HAP-1 (cell line): ENCODE data around the gene LETM1.
"Not testable (repeated sequence)": the region's sequence is repeated elsewhere in the genome, so short reads cannot be mapped to it uniquely, and the experiment has no call there.

Experiments used
- DNase-seq, 2 experiments: peaks; one replicate each; pipeline ENCODE4 v3.0.0-alpha.2; 2016 to 2020; ENCODE audit warnings: low spot score in 2 of 2
- H3K27me3 ChIP-seq: fragments of 250-450 bp; sonication (Bioruptor Pico); 2 replicates; pipeline ENCODE4 v1.5.1; 2020; ENCODE audit warnings: low read depth, mild to moderate bottlenecking, moderate library complexity
- H3K36me3 ChIP-seq: fragments of 250-450 bp; sonication (Bioruptor Pico); replicated peaks from 2 replicates; pipeline ENCODE4 v1.5.1; 2020; ENCODE audit warnings: mild to moderate bottlenecking
- H3K4me1 ChIP-seq: fragments of 250-450 bp; sonication (Bioruptor Pico); 2 replicates; pipeline ENCODE4 v1.5.1; 2020; ENCODE audit warnings: mild to moderate bottlenecking
- H3K4me3 ChIP-seq: fragments of 250-450 bp; sonication (Bioruptor Pico); 2 replicates; pipeline ENCODE4 v1.5.1; 2020; ENCODE audit warnings: mild to moderate bottlenecking, moderate library complexity
- H3K9me3 ChIP-seq: fragments of 250-450 bp; sonication (Bioruptor Pico); 2 replicates; pipeline ENCODE4 v1.5.1; 2020; ENCODE audit warnings: mild to moderate bottlenecking, moderate library complexity
- in situ Hi-C: fragments of 300-500 bp; cut with MboI; formaldehyde crosslinking; loops from 3 replicates; pipeline ENCODE4 v1.14.3; 2020; ENCODE audit warnings: low sequenced_read_pairs, inconsistent platforms, mixed read lengths

Gene LETM1

DNA sequence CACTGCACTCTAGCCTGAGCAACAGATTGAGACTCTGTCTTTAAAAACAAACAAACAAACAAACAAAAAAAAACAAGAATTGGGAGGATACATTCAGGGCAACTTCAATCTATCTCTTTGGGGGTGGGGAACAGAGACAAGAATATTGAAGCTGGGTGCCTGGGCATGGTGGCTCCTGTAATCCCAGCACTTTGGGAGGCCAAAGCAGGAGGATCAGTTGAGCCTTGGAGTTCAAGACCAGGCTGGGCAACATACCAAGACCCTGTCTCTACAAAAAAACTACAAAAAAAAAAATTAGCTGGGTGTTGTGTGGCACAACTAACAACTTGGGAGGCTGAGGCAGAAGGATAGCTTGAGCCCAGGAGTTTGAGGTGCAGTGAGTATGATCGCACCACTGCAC, 1.2 kb downstream of the LETM1 start:
- no peak for DNase-seq
- H3K9me3 ChIP-seq: no peaks in the 10 kb centered on the region
- peaks cover 11% of the 10 kb centered on the region for H3K36me3 ChIP-seq
- no peaks in the 10 kb centered on the region for H3K27me3 ChIP-seq
- H3K4me3 ChIP-seq: peak overlapping the region; percentile 76
- H3K4me1 ChIP-seq: peaks cover 3% of the 10 kb centered on the region; the same call in 1 of the 2 replicates
- in situ Hi-C loops: no loop called here

DNA sequence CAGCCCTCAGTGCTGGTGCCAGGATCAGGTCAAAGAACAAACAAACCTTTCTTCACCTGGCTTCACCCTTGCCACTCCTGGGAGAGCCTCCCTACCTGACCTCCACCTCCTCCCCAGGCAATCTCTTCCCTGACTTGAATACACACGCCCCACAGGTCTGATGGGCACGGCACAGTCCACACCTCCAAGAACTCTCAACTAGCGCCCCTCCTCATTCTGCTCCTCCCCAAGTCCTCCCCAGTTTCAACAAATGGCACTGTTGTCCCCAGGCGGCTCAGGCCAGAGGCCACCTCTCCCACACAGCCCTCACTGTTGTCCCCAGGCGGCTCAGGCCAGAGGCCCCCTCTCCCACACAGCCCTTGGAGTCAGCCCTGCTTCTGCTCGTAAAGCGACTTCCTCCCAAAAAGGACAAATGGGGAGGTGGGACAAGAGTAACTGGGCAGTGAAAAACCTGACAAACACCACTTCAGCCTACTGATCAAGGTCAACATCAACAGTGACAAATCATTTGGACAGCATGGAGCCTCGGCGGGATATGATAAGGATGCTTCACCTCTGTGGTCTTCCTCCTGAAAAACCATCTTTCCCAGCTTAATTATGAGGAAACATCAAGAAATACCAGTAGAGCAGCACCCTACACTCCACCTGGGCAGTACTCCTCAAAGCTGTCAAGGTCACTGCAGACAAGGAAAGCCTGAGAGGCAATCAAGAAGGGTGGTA, 2.9 kb downstream of the LETM1 start:
- peaks cover 3% of the 10 kb centered on the region; the same call in 1 of the 2 replicates for H3K4me1 ChIP-seq
- no peaks in the 10 kb centered on the region for H3K27me3 ChIP-seq
- no peak for DNase-seq
- in situ Hi-C loops: no loop called here
- no peaks in the 10 kb centered on the region for H3K9me3 ChIP-seq
- H3K36me3 ChIP-seq: peaks cover 16% of the 10 kb centered on the region
- no peak overlapping the region for H3K4me3 ChIP-seq

DNA sequence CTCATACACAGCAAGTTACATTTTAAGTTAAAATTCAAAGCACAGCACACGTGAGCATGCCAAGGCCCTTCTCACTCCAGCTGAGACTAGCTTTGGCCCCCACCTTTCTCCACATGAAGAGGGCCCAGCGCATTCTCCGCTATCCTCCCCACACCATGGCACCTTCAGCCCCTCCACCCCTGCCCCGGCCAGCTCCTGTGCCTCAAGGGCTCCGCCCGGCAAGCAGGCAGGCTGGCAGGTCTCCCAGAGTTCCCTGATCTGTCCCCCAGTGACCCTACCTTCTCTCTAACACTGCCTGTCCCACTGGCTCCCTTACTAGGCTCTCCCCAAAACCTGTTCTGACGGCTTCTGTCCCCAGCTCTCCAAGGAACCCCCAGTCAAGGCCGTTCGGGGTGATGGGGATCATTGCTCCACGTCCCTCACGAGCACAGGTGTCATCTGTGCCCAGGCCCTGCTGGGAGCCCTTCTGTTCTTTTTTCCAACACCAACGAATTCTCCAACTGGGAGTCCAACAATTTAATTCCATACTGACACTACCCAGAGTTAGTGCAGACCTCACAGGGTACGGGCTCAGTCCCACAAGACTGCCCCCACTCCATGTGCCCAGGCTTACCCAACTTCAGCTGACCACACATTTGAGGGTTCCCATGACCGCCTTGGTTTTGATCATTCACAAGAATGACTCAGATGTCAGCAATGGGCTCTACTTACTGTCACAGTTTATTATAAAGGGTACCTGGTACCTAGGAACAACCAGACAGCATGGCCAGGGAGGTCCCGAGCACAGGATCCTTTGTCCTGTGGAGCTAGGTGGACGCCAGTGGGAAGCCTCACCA, 4.2 kb downstream of the LETM1 start:
- Histone ChIP-seq H3K9me3 (no peaks in the 10 kb centered on the region), H3K4me3 (no peak overlapping the region), H3K4me1 (peaks cover 3% of the 10 kb centered on the region; the same call in 1 of the 2 replicates), H3K27me3 (no peaks in the 10 kb centered on the region), H3K36me3 (peaks cover 24% of the 10 kb centered on the region)
- no peak for DNase-seq
- in situ Hi-C loops: no loop called here

GRCh38 chr4:1851160-1851559, 4.8 kb downstream of the LETM1 start:
- Histone ChIP-seq H3K36me3 (peaks cover 30% of the 10 kb centered on the region), H3K4me1 (peaks cover 3% of the 10 kb centered on the region; the same call in 1 of the 2 replicates), H3K4me3 (no peak overlapping the region), H3K27me3 (no peaks in the 10 kb centered on the region), H3K9me3 (no peaks in the 10 kb centered on the region)
- DNase-seq: no peak
- in situ Hi-C loops: no loop called here

DNA sequence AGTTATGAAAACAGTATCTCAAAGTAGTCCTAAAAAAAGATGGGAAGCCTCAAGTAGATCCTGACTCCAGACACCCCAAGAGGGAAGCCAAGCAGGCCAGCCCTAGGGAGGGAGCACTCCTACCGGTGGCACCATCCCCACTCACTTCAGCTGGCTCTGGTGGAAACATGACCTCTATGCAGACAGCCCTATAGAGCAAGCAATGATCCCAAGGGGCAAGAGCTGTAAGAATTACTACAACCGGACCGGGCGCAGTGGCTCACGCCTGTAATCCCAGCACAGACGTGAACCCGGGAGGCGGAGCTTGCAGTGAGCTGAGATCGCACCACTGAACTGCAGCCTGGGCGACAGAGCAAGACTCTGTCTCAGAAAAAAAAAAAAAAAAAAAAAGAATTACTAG, 5.7 kb downstream of the LETM1 start:
- Histone ChIP-seq H3K4me1 (peaks cover 3% of the 10 kb centered on the region; the same call in 1 of the 2 replicates), H3K36me3 (peaks cover 31% of the 10 kb centered on the region), H3K27me3 (no peaks in the 10 kb centered on the region), H3K9me3 (no peaks in the 10 kb centered on the region), H3K4me3 (no peak overlapping the region)
- no peak for DNase-seq
- in situ Hi-C loops: no loop called here

- in situ Hi-C loops: no loop called here
- DNase-seq: no peak
- no peaks in the 10 kb centered on the region for H3K27me3 ChIP-seq
- no peak overlapping the region for H3K4me3 ChIP-seq
- H3K4me1 ChIP-seq: no peaks in the 10 kb centered on the region
- peaks cover 52% of the 10 kb centered on the region for H3K36me3 ChIP-seq
- H3K9me3 ChIP-seq: no peaks in the 10 kb centered on the region
Observed at GRCh38 chr4:1846580-1846979, 9.4 kb downstream of the LETM1 start.

- DNase-seq, in situ Hi-C loops, H3K4me1 ChIP-seq, H3K4me3 ChIP-seq, H3K9me3 ChIP-seq, H3K27me3 ChIP-seq: not testable (repeated sequence)
- peaks cover 69% of the 10 kb centered on the region for H3K36me3 ChIP-seq
Observed at GRCh38 chr4:1844618-1845017, 11.3 kb downstream of the LETM1 start.

- Histone ChIP-seq H3K4me1 (no peaks in the 10 kb centered on the region), H3K9me3 (no peaks in the 10 kb centered on the region), H3K27me3 (no peaks in the 10 kb centered on the region), H3K4me3 (no peak overlapping the region), H3K36me3 (peaks cover 74% of the 10 kb centered on the region)
- in situ Hi-C loops: no loop called here
- DNase-seq: no peak
Observed at GRCh38 chr4:1843852-1844251, 12.1 kb downstream of the LETM1 start.

- H3K4me3 ChIP-seq: no peak overlapping the region
- in situ Hi-C loops: no loop called here
- H3K36me3 ChIP-seq: peaks cover 80% of the 10 kb centered on the region
- no peaks in the 10 kb centered on the region for H3K27me3 ChIP-seq
- DNase-seq: no peak
- no peaks in the 10 kb centered on the region for H3K9me3 ChIP-seq
- no peaks in the 10 kb centered on the region for H3K4me1 ChIP-seq
Observed at GRCh38 chr4:1842993-1843448, 12.9 kb downstream of the LETM1 start.

- DNase-seq: no peak
- H3K9me3 ChIP-seq: no peaks in the 10 kb centered on the region
- H3K27me3 ChIP-seq: no peaks in the 10 kb centered on the region
- H3K4me3 ChIP-seq: no peak overlapping the region
- H3K4me1 ChIP-seq: no peaks in the 10 kb centered on the region
- in situ Hi-C loops: no loop called here
- peaks cover 82% of the 10 kb centered on the region for H3K36me3 ChIP-seq
Observed at GRCh38 chr4:1842339-1842895, 13.5 kb downstream of the LETM1 start.

DNA sequence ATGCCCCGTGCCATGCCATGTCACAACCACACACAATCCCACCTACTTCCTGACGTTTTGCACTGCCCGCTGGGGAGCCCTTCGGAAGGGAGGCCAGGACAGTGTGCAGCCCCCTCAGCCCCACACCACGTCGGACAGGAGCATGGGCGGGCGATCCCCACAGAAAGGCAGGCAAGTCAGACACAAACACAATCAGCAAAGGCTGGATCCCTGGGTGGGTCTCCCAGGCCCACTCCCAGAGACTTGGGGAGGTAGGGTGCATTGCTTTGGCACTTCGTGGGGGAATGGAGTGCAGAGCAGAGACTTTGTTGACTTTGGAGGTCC, 14.1 kb downstream of the LETM1 start:
- Histone ChIP-seq H3K9me3 (no peaks in the 10 kb centered on the region), H3K27me3 (no peaks in the 10 kb centered on the region), H3K36me3 (peaks cover 80% of the 10 kb centered on the region), H3K4me3 (no peak overlapping the region), H3K4me1 (no peaks in the 10 kb centered on the region)
- DNase-seq: no peak
- in situ Hi-C loops: no loop called here

GRCh38 chr4:1841201-1841886, 14.6 kb downstream of the LETM1 start:
- no peak for DNase-seq
- in situ Hi-C loops: no loop called here
- H3K4me1 ChIP-seq: no peaks in the 10 kb centered on the region
- no peak overlapping the region for H3K4me3 ChIP-seq
- H3K36me3 ChIP-seq: peaks cover 80% of the 10 kb centered on the region
- H3K9me3 ChIP-seq: no peaks in the 10 kb centered on the region
- H3K27me3 ChIP-seq: no peaks in the 10 kb centered on the region

DNA sequence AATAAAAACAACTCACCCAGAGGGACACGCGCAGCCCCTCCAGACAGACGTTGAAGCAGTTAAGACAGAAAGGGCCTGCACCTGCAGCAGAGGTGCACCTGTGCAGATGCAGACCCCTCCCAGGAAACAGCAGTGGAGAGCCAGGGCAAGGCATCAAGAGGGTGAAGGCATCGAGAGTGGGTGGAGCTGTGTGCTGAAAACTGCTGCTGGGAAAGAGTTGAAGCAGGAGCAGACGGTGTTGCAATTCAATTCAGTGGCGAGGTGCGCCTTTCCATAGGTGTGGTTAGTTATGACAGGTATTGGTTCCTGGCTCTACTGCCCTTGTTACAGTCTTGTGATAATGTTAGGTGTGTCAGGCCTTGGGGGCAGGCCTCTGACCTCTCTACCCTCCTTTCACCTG, 16.7 kb downstream of the LETM1 start:
- Histone ChIP-seq H3K4me1 (no peaks in the 10 kb centered on the region), H3K9me3 (no peaks in the 10 kb centered on the region), H3K4me3 (no peak overlapping the region), H3K27me3 (no peaks in the 10 kb centered on the region), H3K36me3 (peaks cover 86% of the 10 kb centered on the region)
- in situ Hi-C loops: no loop called here
- no peak for DNase-seq

- H3K36me3 ChIP-seq: peaks cover 88% of the 10 kb centered on the region
- H3K4me1 ChIP-seq: no peaks in the 10 kb centered on the region
- in situ Hi-C loops: no loop called here
Observed at GRCh38 chr4:1837069-1837468, 18.9 kb downstream of the LETM1 start.

More at GRCh38 chr4:1837069-1837468, 18.9 kb downstream of the LETM1 start:
- no peaks in the 10 kb centered on the region for H3K9me3 ChIP-seq
- no peak overlapping the region for H3K4me3 ChIP-seq
- no peaks in the 10 kb centered on the region for H3K27me3 ChIP-seq
- DNase-seq: no peak
